Measurements from ENCODE around the gene PCNX3.

Gene PCNX3

DNA sequence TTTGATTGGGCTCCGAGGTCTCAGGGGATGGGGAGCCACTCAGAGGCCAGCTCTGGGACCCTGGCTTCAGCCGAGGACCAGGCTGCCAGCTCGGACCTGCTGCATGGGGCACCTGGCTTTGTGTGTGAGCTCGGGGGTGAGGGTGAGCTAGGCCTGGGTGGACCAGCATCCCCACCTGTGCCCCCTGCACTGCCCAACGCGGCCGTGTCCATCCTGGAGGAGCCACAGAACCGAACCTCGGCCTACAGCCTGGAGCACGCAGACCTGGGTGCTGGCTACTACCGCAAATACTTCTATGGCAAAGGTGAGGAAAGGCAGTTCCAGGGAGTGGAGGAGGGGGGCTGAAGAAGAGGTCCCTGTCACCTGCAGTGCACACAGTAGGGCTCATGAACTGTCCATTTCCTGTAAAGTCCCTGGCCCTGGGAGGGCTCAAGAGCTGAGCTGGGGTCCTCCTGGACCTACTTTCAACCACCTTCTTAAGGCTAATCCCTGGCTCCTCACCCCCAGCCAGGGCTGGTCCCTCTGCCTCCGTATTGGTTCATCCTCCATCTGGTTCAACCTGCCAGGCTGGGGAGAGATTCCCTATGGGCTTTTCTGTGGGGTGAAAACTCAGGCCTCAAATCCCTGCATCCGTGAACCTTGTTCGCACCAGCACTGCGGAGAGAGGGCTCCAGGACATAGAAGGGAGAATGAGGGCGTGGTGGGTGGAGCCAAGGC, 25.9 kb downstream of the PCNX3 start:
- no peak for DNase-seq

DNA sequence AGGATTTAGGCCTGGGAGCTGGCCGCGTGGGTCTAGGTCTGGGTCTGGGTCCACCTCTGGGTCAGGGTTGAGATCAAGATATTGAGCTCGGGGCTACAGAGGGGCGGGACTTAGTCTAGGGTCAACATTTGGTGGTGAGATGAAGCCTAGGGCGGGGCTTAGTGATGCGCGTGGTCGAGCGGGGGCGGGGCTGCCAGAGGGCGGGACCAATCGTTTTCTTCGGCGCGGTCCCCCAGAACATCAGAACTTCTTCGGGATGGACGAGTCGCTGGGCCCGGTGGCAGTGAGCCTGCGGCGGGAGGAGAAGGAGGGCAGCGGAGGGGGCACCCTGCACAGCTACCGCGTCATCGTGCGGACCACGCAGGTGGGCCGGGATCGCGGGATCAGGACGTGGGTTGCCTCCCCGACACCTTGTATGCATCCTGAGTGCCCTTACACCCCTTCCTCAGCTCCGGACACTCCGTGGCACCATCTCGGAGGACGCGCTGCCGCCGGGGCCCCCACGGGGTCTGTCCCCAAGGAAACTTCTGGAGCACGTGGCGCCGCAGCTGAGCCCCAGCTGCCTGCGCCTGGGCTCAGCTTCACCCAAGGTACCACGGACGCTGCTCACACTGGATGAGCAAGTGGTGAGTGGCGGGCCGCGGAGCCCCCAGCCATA, 26.6 kb downstream of the PCNX3 start:
- no peak for DNase-seq

DNA sequence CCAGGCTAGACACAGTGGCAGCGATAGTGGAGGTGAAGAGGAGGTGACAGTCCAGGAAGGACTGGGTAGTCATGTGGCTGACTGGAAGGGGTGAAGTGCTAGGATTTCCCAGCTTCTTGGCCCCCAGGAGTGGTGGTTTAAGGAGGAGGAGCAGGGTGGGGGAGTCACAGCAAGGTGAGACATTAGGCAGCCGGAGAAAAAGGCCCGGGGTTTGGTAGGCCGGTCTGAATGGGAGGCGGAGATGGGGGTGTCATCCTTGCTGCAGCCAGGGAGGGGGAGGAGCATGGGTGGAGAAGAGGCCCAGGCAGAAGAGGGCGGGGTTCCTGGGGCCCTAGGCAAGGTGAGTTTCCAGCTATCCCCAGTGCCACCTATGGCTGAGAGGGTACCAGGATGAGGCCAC, 28.4 kb downstream of the PCNX3 start:
- no peak for DNase-seq

DNA sequence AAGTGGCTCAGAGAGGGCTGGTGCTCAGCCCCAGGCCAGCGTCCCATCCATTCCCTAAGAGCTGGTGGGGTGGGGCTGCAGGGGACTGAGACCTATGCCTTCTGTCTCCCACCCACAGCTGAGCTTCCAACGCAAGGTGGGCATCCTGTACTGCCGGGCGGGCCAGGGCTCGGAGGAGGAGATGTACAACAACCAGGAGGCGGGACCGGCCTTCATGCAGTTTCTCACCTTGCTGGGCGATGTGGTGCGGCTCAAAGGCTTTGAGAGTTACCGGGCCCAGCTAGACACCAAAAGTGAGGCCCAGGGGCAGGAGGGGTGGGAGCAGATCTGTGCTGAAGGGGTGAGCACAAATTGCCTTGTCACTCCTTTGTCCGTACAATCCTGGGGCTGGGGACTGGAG, 29.3 kb downstream of the PCNX3 start:
- no peak for DNase-seq

DNA sequence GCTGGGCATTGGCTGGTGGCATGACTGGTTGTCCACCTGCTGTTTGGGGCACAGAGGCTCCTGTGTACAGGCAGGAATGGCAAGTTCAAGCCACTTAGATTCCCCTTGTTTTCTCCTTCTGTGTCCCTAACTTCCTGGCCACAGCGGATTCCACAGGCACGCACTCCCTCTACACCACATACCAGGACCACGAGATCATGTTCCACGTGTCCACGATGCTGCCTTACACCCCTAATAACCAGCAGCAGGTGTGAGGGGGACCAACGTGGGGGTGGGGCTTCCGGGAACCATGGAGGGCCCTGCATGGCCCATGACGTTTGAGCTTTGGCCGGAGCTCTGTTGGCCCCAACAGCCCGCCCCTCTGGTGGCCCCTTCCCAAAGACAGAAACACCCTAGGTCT, 30.1 kb downstream of the PCNX3 start:
- no peak for DNase-seq

DNA sequence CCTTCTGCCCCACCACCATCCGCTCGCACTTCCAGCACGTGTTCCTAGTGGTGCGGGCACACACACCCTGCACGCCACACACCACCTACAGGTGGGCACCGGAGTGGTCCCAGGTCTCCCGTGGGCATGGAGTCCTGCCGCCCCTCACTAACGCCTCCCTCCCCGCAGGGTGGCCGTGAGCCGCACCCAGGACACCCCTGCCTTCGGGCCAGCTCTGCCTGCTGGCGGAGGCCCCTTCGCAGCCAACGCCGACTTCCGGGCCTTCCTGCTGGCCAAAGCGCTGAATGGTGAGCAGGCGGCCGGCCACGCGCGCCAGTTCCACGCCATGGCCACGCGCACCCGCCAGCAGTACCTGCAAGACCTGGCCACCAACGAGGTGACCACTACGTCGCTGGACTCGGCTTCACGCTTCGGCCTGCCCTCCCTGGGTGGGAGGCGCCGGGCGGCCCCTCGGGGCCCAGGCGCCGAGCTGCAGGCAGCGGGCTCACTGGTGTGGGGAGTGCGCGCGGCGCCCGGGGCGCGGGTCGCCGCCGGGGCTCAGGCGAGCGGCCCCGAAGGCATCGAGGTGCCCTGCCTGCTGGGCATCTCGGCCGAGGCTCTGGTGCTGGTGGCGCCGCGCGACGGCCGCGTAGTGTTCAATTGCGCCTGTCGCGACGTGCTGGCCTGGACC, 30.8 kb downstream of the PCNX3 start:
- no peak for DNase-seq

DNA sequence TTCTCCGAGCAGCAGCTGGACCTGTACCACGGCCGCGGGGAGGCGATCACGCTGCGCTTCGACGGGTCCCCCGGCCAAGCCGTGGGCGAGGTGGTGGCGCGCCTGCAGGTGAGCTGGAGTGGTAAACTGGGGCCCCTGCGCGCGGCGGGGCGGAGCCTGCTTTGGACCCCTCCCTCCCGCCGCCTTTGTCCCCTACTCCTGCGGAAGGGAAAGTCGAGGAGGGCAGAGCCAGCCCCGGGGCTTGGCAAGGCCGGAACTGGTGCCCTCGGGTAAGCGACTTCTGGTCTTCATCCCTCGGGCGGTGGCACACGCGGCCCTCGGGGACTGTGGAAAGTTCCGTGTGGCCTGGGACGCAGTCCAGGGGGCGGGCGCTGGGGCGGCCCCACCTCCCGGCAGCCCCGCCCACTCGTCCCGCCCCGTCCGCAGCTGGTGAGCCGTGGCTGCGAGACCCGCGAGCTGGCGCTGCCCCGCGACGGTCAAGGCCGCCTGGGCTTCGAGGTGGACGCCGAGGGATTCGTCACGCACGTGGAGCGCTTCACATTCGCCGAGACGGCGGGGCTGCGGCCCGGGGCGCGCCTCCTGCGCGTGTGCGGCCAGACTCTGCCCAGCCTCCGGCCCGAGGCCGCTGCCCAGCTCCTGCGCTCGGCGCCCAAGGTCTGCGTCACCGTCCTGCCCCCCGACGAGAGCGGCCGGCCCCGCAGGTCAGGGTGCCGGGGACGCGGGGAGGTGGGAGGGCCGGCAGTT, 31.6 kb downstream of the PCNX3 start:
- no peak for DNase-seq

DNA sequence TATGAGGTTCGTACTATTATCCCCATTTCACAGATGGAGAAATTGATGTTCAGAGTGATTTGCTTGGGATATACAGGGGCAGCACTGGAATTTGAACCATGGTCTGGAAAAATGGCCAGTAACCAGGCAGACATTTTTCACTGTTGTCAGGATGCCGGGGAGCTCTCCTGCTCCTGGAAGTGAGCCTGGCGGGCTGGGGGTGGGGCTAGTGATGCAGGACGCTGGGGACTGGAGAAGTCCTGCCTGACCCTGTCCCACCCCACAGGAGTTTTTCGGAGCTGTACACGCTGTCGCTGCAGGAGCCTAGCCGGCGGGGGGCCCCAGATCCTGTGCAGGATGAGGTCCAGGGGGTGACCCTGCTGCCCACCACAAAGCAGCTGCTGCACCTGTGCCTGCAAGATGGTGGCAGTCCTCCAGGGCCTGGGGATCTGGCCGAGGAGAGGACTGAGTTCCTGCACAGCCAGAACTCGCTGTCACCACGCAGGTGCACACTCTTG, 33.5 kb downstream of the PCNX3 start:
- no peak for DNase-seq

DNA sequence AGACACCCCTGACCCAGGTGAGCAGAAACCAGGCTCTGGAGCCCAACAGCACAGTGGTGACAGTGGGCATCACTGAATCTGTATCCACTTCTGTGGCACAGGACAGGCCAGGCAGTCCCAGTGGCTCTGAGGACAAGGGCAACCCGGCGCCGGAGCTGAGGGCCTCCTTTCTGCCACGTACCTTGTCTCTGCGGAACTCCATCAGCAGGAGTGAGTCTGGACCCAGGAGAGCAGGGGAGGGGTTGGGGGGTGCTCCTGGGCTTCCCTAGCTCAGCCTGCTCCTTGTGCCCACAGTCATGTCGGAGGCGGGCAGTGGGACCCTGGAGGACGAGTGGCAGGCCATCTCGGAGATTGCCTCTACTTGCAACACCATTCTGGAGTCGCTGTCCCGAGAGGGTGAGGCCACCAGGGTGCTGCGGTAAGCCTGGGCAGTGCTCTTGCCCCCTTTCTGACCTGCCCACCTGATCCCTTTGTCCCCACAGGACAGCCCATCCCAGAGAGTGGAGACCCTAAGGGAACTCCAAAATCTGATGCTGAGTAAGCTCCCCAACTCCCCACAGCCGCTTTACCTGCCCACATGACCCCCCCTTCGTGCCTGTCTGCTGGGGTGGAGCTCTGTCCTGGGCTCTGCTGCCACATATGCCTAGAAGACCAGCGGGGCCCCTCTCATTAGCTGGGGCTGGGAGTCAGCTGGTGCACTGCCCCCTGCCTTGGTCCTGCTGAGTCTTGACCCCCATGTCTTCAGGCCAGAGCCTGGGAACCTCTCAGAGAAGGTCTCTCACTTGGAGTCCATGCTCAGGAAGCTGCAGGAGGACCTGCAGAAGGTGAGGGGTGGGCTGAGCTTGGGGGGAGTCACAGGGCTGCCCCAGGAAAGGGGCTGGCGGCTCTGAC, 34.3 kb downstream of the PCNX3 start:
- no peak for DNase-seq

DNA sequence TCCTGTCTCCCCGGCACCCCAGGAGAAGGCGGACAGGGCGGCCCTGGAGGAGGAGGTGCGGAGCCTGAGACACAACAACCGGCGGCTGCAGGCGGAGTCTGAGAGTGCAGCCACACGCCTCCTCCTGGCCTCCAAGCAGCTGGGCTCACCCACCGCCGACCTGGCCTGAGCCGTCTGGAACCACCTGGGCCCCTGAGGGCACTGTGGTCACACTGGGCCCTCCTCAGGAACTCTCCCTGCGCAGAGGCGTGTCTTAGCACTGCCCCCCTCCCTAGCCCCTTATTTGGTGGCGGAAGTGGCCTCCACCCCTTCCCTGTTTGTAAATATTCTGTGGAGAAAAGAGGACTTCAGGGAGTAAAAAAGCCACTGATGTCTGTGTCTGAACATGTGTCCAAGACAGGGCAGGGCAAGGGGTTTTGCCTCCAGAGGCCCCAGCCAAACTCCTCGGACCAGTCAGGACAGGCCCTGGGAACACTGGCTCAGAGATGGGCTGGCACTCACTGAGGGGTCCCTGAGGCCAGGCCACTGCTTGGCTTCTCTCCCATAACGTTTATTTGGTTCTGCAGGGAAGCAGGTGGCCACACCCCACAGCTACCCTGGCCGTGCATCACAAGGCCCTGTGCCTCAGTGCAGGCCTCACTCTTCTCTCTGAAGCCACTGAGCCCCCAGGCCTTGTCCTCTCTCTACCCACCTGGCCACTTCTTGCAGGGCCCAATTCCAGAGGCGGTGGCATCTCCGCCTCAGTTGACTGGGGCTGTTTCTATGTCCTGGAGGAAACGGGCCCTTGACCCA, 35.2 kb downstream of the PCNX3 start:
- DNase-seq = no peak

DNA sequence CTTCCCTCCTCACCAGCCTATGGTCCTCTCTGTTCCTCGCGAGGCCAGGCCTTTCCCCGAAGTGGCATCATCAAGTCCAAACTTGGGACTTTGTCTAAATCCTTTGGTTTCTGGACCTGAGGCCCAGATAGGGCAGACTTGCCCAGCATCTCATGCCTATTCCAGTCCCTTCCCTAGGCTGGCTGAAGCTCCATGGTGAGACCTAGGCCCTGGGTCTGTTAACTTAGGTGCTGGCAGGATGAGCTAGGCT, 35.7 kb downstream of the PCNX3 start:
- no peak for DNase-seq

DNA sequence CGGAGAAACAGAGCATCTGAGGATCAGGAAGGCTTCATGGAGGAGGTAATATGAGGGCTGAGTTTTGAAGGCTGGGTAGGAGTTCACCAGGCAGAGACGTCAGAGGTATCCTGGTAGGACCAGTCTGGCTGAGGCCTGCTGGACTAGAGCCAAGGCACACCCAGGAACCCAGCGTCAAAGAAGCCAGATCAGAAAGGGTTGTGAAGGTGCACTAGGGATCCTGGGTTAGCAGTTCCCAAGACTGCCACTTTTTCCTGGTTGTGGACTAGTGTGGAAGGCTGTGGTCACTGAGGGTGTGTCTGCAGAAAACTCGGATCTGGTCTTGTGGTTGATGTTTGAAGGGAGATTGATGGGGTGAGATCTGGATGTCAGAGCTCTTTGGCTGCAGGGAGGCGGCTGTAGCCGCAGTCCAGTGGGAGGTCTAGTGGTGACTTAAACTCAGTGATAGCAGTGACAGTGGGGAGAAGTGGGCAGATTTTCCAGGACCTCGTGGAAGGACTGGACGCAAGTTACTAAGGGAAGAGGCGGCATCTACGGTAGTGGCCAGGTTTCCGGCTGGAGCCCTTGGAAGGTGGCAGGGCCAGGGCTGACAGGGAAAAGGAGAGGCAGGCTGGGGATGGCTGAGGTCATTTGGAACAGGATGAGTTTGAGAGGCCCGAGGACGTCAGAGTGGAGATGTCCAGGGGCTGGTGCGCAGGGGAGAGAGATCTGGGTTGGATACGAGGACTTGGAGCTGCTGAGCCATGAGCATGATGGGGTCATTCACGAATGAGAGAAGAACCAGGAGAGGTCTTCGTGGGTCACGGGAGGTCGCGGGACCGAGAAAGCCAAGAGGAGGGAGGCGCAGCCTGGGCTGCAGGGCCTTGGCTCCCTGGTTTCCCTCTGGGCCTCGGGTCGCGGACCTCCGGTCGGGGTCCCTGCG, 36.3 kb downstream of the PCNX3 start:
- DNase-seq = peak; percentile 76

DNA sequence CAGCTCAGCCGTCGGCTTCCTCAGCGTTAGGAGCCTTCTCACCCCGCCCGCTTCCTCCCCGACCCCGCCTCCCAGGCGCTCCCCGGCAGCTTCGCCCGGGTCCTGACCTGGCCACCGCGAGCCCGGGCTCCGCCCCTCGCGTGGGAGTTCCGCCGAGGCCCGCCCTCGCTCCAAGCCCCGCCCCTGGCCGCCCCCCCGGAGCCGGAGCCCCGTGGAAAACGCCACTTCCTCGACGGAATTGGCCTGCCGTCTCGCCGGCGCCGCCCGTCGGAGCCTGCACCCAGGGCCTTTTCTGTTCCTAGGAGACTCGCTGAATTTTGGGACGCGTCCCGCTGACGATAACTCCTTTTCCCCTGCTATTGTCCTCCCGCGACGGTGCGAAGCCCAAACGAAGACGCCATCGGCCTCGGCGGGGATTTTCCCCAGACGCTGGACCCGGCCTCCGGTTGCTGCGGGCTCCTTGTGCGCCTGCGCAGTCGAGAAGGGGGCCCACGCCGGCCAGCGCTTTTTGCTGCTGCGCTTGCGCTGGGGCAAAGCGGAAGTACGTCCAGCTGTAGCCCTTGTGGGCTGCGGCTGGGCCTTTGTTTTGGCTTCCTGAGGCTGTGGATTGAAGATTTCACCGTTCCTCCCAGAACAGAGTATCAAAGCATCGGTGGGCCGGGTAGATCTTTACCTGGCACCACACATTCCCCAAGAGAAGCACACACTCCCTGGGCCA, 37.1 kb downstream of the PCNX3 start:
- peak; percentile 97 for DNase-seq

DNA sequence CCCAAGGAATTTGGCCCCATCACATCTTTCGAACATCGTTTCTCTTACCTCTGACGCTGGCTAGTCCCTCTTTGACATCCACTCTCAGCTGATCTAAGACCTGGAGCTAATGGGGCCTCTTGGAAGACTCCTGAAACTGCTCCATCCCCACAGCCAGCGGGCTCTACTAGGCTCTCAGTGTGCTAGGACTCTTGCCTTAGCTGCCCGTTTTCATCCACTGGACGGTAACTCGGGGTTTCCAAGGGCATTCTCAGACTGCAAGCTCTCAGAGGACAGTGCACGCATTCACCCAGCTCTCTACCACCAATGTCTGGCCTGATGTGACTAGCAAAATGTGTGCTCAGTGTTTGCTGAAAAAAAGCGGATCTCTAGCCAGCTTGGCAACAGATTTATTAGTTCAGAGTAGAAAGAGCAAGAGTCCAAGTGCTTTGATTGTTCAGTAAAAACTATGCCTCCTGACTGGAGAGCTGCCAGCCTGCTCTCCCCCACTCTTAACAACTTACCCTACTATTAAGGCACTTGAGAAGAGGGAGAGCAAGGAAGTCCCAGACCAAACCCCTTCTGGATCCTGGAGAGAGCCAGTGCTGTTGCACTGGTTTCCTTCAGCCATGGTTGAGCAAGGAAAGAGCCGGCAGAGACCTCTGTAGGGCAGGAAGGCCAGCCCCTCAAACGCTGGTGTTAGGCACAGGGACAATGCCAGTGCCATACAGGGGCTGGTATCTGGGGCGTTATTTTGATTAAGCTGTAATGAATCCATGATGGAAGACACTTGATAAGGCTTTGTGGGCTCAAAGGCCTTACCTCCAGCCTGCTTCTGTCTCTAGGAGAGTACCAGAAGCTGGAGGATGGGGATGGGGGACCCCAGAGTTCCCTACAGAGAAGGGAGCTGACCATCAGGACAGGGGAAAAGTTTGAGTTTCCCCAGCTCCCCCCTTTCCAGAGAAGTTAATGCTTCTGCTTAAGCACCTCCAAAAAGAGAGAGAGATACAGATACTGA, 38.0 kb downstream of the PCNX3 start:
- no peak for DNase-seq

DNA sequence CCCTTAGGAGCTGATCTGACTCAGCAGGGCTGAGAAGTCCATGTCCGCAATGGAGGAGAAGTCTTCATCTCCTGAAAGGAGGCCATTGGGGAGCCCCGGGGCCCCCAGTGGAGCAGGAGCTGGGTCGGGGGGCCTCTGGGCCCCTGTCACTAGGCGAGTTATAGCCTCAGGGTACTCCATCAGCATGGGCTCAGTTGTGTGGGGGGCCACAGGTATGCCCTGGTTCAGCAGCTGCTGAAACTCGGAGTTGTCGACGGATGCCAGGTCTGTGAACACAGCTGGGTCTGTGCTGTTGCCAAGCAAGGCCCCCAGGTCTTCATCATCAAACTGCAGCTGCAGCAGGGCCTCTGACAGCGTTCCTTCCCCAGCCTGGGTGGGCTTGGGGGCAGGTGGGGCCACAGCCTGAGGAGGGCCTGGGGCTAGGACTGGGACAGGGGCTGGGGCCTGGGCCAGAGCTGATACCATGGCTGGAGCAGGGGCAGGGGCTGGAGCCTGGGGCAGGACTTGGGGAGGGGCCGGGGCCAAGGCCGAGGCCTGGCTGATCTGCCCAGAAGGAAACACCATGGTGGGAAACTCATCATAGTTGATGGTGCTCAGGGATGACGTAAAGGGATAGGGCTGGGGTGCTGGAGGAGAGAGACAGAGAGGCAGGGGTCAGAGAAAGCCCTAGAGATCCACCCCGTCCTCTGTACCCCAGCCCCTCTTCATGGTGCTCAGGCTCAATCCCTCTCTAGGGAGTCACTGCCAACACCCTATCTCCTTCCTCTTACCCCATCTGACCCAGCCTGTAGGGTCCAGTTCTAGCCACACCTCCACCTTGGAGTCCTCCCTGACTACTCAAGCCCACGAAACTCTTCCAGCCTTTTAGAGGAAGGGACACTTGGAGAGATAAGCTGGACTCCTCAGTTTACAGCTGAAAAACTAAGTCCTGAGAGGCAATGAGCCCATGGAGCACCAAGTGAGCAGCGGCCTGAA, 39.1 kb downstream of the PCNX3 start:
- no peak for DNase-seq

DNA sequence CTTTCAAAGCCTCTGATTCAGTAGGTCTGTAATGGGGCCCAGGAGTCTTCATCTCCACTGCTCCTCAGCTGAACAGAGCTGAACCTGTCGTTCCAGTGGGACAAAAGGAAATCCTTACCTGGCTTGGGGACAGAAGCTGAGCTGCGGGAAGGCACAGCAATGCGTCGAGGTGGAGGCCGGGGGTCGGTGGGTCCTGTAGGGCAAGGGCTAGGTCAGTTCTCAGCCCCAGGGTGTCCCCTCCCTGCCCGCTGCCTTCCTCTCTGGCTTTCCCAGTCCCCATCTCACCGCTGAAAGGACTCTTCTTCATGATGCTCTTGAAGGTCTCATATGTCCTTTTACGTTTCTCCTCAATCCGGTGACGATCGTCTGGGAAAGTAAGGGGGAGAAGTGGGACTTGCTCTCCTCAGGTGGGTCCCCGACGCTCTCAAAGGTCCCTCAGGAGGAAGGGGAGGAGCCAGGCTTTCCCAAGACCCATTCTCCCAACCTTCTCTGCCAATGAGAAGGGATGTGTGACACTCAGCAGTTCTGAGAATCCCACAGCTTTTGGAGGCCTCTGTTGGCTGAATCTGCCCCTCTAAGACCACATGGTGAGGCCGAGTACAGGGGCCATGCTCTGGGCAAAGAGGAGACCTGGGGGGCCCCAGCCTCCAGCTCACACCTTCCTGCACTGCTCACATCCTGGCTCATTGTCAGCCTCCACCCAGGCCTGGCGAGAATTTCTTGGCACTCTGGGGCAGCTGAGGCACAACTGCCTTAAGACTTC, 40.2 kb downstream of the PCNX3 start:
- no peak for DNase-seq

DNA sequence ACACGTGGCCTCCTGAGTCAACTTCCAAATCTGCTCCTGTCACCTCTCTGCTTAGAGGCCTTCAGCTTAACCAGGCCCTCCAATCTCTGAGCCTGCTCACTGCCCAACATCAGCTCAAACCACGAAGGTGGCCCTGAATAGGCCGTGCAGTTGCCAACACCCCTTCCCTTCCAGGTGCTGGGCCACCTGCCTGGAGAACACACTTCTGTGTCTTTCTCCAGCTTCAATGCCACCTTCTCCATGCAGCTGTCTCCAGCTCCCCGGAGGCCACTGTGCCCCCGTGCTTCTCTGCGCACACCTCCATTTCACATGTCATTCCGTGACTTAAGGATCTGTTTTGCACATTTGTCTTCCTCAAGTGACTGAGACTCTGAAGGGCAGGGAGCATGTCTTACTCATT, 41.9 kb downstream of the PCNX3 start:
- DNase-seq = no peak
